GM21717 (cell line): ENCODE results near the gene OTUD4.
"Not testable (repeated sequence)": the region's sequence is repeated elsewhere in the genome, so short reads cannot be mapped to it uniquely, and the experiment has no call there.

Source experiments
- ATAC-seq: cut with Tn5 transposase; IDR thresholded peaks from one replicate; pipeline ENCODE4 v1.9.1; 2021; ENCODE audit warnings: mild to moderate bottlenecking, moderate library complexity; ENCODE audit not compliant: unreplicated experiment

Gene OTUD4

DNA sequence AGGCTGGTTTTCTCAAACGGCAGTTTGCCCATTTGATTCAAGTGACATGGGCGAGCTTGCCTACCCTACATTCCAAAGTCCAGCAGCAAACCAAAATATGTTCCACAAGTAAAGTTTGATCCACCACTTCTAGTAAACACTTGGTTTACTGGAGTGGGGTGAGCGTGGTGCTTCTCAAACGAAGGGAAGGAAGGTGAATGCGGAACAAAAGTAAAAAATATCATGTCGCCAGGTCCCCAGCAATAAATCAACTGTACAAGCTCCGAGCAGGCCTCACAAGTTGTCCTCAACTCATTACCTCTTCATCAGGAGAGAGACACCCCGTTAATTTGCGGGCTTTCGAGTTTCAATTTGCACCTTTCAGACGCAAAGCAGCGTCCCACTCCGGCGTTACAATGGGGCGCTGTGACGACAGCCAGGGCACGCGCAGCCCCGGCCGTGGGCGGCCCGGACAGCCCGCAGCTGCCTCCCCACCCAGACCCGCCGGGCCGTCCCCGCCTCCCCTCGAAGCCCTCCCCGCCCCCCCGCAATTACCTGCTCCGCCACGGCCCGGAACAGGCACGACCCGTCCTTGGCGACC, 1.0 kb downstream of the OTUD4 start:
- peak; percentile 36 for ATAC-seq

GRCh38 chr4:145178740-145179280, 1.6 kb downstream of the OTUD4 start:
- no peak for ATAC-seq

DNA sequence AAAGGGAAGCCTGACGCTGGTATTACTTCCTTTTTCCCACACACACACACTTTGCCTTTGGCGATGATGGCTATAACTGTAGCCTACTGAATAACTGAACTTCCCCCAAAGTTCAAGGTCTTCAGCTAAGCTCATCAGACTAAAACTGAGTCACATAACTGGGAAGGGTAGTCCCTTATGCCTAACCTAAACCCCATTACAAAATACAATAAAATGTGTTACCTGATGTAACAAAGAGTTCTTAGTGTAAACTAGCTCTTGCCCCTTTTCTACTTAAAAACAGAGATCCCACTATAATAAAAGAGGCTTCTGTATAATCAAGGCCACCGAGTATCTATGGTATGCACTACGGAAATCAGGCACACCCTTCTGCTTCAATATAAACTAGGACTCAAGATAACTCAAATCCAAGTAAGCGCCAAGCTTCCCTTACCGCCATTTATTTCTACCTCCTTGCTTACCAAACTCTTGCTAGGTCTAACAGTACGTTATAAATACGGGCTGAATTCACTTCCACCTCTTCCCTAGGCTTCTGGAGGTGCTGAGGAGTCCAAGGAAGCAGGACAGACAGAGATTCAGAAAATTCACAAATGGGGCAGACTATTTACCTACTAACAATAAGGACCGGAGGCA, 2.4 kb downstream of the OTUD4 start:
- no peak for ATAC-seq

- ATAC-seq = no peak
Measured at GRCh38 chr4:145177511-145177905, 2.9 kb downstream of the OTUD4 start.

- no peak for ATAC-seq
Measured at GRCh38 chr4:145176641-145177432, 3.6 kb downstream of the OTUD4 start.

GRCh38 chr4:145171911-145172310, 8.5 kb downstream of the OTUD4 start:
- no peak for ATAC-seq

GRCh38 chr4:145170223-145170622, 10.2 kb downstream of the OTUD4 start:
- ATAC-seq = no peak

DNA sequence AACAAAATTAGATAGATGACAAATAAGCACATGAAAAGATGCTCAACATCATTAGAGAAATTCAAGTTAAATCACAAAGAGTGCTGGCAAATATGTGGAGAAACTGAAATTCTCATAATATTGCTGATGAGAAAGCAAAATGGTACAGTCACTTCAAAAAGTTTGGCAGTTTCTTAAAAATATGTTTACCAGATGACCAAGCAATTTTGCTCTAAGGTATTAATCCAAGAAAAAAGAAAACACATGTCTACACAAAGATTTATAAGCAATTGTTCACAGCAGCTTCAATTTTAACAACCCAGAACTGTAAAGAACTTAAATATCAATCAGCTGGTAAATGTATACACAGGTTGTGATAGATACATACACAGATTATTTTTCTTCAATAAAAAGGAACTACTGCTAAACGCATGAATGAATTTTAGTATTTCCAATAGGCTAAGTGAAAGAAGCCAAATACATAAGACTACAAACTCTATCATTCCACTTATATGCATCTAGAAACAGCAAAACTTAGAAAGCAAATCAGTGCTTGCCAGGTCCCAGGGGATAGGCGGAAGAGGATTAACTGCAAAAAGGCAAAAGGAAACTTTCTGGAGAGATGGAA, 11.7 kb downstream of the OTUD4 start:
- no peak for ATAC-seq

DNA sequence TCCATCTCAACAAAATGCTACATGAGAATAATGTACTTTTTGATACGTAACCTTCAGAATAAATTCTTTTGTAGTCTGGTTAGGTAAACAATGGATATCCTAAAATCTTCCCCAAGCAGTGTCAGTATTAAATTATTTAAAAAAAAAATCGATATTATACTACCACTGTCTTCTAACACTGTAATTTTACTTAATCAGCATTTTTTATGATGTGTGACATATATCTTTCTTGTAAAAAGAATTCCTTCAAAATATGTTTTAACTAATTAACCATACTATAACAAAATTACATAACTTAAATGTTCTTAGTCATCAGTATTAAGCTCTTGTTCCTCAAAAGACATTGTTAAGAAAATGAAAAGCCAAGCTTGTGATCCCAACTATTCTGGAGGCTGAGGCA, 12.5 kb downstream of the OTUD4 start:
- ATAC-seq = no peak

DNA sequence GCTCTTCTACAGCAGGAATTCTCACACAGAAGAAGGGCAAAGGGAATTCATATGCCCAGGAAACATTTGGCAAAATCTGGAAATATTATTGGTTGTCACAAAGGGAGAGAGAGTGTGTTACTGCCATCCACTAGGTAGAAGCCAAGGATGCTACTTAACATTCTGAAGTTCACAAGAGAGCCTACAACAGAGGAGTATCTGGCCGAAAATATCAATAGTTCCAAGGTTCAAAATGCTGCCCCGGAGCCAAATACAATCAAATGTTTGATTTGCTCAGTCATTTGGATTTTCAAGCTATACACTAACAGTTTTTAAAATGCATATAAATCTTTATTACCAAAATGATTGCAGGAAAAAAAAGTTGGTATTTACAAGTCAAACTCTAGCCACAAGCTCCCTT, 18.8 kb downstream of the OTUD4 start:
- no peak for ATAC-seq

- no peak for ATAC-seq
Measured at GRCh38 chr4:145156986-145157385, 23.4 kb downstream of the OTUD4 start.

- no peak for ATAC-seq
Measured at GRCh38 chr4:145155268-145155870, 25.0 kb downstream of the OTUD4 start.

- ATAC-seq = peak; percentile 64
Measured at GRCh38 chr4:145154573-145154972, 25.8 kb downstream of the OTUD4 start.

- ATAC-seq = no peak
Measured at GRCh38 chr4:145153904-145154298, 26.5 kb downstream of the OTUD4 start.

DNA sequence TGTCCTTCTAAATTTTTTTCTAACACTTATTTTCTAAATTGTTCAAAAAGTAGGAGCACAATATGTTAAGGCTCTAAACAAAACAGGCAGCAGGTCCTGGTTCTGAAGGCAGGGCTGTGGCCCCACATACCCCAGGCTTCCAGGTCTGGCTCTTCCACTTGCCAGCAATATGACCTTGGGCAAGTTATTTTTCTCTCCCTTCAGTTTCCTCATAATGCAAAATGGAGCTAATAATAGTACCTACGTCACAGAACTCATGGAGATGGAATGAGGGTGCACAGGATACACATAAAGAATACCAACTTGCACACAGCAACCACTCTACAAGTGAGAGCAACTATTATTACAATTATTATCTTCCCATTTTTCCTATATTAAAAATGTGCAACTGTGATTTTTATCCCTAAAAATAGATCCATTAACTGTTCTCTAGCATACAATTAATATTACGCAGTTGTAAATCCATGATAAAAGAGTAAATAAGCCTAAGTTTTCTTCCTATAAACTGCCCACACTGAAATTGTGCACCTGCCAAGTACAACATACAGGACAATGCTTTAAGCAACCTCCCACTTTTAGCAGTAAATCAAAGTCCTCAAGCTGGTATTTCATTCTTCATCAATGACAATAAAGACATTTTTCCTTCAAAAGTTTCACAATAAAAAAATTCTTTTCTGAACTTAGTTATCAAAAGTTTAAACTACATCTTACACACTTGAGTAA, 27.0 kb downstream of the OTUD4 start:
- no peak for ATAC-seq

DNA sequence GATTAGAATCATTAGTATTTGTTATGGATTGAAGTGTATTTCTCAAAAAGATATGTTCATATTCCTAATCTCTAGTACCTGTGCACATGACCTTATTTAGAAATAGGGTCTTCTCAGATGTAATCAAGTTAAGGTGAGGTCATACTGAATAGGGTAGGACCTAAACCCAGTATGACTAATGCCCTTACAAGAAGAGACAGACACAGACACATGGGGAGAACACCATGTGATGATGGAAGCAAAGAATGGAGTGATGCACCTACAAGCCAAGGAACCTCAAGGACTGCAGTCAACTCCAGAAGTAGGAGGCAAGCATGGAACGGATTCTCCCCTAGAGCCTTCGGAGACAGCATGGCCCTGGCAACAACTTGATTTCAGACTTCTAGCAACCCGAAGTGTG, 31.4 kb downstream of the OTUD4 start:
- no peak for ATAC-seq

DNA sequence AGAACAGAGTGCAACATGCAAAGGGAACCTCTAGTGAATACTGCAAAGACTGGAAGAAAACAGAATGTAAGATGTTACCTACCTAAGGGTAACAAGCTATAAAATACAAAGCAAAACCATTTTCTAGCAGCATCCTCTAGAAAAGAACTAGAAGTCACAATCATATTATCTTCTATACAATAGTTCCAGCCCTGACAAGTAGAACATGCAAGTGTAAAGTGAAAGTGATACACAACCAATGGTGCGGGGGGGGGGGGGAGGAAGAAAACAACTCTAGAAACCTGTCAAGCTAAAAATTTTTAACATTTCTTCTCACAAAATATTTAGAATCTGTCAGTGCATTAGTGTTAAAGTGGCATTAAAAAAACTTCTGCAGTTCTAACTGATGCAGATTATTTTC, 44.2 kb downstream of the OTUD4 start:
- not testable (repeated sequence) for ATAC-seq

- ATAC-seq = peak; percentile 81
Measured at GRCh38 chr4:145132511-145133098, 47.8 kb downstream of the OTUD4 start.

DNA sequence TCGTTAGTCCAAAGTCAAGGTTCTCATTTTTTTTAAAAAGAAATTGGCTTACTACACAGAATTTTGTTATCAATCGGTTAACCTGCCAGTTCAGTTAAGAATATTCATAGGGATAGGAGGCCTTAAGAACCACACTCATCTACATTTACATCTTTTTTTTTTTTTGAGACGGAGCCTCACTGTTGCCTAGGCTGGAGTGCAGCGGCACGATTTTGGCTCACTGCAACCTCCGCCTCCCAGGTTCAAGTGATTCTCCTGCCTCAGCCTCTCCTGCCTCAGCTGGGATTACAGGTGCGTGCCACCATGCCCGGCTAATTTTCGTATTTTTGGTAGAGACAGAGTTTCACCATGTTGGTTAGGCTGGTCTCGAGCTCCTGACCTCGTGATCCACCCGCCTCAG, 48.5 kb downstream of the OTUD4 start:
- ATAC-seq = no peak

DNA sequence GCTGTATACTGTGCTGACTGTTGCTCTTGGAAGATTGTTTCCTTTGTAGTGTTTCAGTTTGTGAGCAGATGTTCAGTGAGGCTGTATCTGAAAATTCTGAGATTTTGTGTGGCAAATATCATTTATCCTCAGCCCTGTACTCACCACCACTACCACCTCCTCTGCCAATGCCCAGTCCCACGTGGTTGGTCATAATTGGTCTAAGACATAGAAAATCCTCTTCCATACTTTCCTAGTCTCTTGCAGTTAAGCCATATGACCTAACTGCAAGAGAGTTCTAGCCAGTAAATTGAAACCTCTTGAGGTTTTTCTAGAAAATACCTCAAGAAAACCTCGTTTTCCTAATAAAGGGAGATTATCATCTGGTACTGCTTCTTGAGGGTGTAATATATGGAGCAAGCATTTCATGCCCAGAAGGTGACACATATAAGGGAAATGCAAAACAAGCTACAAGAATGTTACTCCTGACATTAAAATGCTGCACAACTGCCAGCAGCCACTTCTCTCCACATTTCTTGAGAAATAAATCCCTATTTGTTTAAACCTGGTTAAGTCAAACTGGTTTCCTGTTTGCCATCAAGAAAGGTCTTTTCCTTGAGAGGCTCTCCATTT, 49.5 kb downstream of the OTUD4 start:
- ATAC-seq = no peak
